ENCODE measurements around the gene AIP. TPM values are rescaled to one million over a fixed set of nuclear protein-coding genes. Genes with fewer than 3 reads are reported as not detected.
A peak's percentile ranks its signal among the peaks of the same experiment; 100 is the strongest.

The AIP gene
- total RNA-seq, 1 donor from 2014 or later, result 47.6 TPM

DNA sequence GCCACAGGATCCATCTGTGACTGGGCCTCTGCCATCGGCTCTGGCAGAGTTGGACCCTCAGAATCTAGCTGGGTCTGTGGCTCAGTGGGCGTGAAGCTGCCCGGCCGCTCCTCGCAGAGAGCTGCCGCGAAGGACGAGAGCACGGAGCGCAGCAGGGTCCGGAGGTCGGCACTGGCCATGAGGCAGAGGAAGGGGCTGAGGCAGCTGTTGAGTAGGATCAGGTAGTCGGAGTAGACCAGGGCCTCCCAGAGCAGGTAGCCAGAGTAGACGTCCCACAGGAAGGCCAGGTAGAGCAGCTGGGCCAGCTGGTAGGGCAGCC, 31.2 kb upstream of the AIP start:
- H3K4me3 Mint-ChIP-seq, result no peak overlapping the region
- H3K27me3 Mint-ChIP-seq, result no peaks in the 10 kb centered on the region
- TF ChIP-seq, protein P1, sequence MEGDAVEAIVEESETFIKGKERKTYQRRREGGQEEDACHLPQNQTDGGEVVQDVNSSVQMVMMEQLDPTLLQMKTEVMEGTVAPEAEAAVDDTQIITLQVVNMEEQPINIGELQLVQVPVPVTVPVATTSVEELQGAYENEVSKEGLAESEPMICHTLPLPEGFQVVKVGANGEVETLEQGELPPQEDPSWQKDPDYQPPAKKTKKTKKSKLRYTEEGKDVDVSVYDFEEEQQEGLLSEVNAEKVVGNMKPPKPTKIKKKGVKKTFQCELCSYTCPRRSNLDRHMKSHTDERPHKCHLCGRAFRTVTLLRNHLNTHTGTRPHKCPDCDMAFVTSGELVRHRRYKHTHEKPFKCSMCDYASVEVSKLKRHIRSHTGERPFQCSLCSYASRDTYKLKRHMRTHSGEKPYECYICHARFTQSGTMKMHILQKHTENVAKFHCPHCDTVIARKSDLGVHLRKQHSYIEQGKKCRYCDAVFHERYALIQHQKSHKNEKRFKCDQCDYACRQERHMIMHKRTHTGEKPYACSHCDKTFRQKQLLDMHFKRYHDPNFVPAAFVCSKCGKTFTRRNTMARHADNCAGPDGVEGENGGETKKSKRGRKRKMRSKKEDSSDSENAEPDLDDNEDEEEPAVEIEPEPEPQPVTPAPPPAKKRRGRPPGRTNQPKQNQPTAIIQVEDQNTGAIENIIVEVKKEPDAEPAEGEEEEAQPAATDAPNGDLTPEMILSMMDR (conservative IDR thresholded peaks at IDR 0.05), result no peak
- H3K4me1 Mint-ChIP-seq (ENCODE audit: unreplicated experiment), result no peaks in the 10 kb centered on the region
- no peak overlapping the region for H3K27ac Mint-ChIP-seq
- H3K36me3 Mint-ChIP-seq, result no peaks in the 10 kb centered on the region
- no peaks in the 10 kb centered on the region for H3K9me3 Mint-ChIP-seq
- no peak for DNase-seq (ENCODE audit: extremely low spot score, unreplicated experiment)

DNA sequence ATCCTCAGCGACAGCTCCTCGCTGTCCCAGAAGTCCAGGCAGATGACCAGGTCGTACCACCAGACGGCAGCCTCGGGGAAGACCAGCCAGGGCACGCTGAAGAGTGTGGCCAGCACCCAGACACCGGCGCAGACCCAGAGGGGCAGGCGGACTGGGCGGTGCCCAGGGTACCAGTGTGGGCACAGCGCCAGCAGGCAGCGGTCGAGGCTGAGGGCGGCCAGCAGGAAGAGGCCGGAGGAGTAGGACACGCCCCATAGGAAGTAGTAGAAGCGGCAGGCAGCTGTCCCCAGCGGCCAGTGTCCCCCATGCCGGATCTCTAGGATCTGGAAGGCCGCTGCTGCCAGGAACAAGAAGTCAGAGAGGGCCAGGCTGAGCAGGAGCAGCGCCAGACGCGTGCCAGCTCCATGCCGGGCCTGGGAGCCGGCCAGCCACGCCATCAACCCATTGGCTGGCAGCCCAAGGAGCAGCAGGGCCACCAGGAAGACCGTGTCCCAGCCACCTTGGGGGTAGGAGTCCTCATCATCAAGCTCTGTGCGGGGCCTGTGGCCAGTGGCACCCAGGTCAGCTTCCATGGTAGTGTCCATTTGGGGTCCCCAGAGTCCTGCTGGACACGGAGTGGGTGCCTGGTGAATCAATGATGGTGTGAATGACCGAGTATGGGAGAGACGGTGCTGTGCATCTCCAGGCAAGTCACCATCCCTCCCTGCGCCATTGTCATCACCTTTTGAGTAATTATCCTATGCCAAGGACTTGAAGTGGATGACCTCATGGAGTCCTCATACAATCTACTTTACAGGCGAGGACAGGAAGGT, 30.5 kb upstream of the AIP start, which contains the start of gene GPR152:
Gene GPR152 (minus strand): TSS at position 589 of the 812 bp plus-strand sequence. CDS start 5 bp downstream, at position 584.
- Mint-ChIP-seq H3K36me3 (no peaks in the 10 kb centered on the region), H3K9me3 (no peaks in the 10 kb centered on the region), H3K4me3 (no peak within 1 kb of the TSS), H3K4me1 (ENCODE audit: unreplicated experiment) (no peaks in the 10 kb centered on the region), H3K27ac (no peak within 1 kb of the TSS), H3K27me3 (no peaks in the 10 kb centered on the region)
- no peak for DNase-seq (ENCODE audit: extremely low spot score, unreplicated experiment)
- TF ChIP-seq, protein P1 (conservative IDR thresholded peaks at IDR 0.05), result no peak

DNA sequence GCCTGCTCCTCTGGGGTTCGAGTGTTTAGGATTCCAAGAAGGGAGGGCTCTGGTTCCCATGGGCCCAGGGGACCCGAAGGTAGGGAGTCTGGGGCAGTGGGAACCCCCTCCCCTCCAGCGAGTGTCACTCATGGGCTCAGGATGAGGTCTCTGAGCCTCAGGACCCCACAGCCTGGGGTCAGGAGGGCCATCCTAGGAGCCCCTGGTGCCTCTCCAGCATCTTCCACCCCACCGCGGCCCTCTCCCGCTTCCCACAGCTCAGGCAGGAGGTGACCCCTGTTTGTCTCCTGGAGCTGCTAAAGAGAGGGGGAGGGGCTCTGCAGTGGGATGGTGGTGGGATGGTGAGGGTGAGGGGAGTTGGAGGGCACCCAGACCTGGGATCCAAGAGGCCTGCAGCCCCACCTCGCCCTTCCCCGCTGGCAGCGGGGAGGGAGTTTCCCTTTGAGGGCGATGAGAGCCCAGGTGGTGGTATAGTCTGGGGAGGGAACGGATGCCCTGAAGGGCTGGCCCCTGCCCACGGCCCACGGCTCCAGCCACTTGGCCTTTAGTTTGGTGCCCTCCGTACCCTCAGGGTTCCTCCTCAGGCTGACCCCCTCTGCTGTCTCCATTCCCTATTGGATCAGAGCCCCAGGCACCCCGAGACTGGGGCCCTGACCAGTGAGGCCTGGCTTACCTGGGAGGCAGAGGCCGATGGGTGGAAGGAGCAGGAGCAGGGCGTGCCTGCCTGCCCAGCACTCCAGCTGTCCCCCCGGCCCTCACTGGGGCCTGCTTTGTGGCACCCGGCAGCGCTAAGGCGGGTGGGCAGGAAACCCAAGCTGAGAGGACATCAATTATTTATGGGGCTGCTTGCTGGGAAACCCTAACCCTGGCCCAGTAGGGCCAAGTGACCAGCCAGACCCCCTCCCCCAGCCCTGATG, 28.8 kb upstream of the AIP start:
- Mint-ChIP-seq H3K36me3 (no peaks in the 10 kb centered on the region), H3K4me1 (ENCODE audit: unreplicated experiment) (no peaks in the 10 kb centered on the region), H3K27me3 (no peaks in the 10 kb centered on the region), H3K9me3 (no peaks in the 10 kb centered on the region), H3K27ac (no peak overlapping the region), H3K4me3 (no peak overlapping the region)
- TF ChIP-seq, protein P1 (conservative IDR thresholded peaks at IDR 0.05), result no peak
- no peak for DNase-seq (ENCODE audit: extremely low spot score, unreplicated experiment)

DNA sequence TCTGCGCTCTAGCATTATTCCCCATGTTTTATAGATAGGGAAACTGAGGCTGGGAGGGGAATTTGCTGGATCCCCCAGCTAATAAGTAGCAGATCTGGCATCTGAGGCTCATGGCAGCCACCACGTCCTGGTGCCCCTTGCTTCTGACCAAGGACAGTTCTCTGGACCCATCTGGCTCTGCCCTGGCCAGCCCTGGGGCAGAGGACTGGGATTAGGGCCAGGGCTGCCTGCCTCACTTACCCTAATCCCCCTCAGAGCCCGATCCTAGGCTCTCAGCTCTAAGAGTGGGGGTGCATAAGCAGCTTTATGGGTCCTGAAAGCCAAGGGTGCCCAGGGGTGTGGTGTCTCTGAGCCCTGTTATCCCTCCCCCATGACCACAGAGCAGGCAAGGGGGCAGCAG, 27.8 kb upstream of the AIP start, which contains the start of gene CABP4:
Gene CABP4 (plus strand): TSS at position 301 of the 400 bp plus-strand sequence. CDS start 70 bp downstream, at position 371.
- no peak within 1 kb of the TSS for H3K4me3 Mint-ChIP-seq
- no peaks in the 10 kb centered on the region for H3K36me3 Mint-ChIP-seq
- H3K4me1 Mint-ChIP-seq (ENCODE audit: unreplicated experiment), result no peaks in the 10 kb centered on the region
- H3K27me3 Mint-ChIP-seq, result no peaks in the 10 kb centered on the region
- peak within 1 kb of the TSS; percentile 48 for H3K27ac Mint-ChIP-seq
- no peaks in the 10 kb centered on the region for H3K9me3 Mint-ChIP-seq
- TF ChIP-seq, protein P1 (conservative IDR thresholded peaks at IDR 0.05), result no peak
- DNase-seq (ENCODE audit: extremely low spot score, unreplicated experiment), result no peak

DNA sequence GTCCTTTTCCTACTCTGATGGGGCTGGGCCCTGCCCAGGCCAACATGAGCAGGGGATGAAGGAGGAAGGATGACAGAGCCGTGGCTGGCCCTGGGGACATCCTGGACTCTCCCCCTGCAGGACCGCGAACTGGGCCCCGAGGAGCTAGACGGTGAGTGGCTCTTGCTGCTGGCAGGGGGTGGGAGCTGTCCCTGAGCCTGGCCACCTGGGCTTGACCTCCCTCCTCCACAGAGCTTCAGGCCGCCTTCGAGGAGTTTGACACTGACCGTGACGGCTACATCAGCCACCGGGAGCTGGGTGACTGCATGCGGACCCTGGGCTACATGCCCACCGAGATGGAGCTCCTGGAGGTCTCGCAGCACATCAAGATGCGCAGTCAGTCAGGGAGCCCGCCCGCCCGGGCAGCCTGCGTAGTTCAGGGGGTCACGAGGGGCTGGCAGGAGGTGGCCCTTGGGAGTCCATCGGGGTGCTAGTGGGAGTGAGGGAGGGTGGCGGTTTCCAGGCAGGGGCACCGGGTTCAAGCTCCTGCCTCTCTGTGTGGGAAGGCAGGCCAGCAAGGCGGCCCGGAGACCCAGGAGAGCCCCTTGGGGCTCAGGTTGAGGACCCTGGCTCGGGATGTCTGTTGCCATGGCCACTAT, 26.6 kb upstream of the AIP start:
- no peak overlapping the region for H3K4me3 Mint-ChIP-seq

More for the DNA sequence above, 26.6 kb upstream of the AIP start:
- TF ChIP-seq, protein P1 (conservative IDR thresholded peaks at IDR 0.05), result no peak
- Mint-ChIP-seq H3K9me3 (no peaks in the 10 kb centered on the region), H3K36me3 (no peaks in the 10 kb centered on the region), H3K27ac (no peak overlapping the region), H3K4me1 (ENCODE audit: unreplicated experiment) (no peaks in the 10 kb centered on the region), H3K27me3 (no peaks in the 10 kb centered on the region)
- DNase-seq (ENCODE audit: extremely low spot score, unreplicated experiment), result no peak
